Gastrocnemius medialis (tissue), 4 donors: ENCODE results near the gene EXOSC5.

Experiments
- POLR2A ChIP-seq, 2 donors: fragments of 450-650 bp; IDR thresholded peaks; one replicate each; pipeline ENCODE4 v1.6.1; 2017; ENCODE audit warnings: antibody characterized with exemption in 2 of 2, mild to moderate bottlenecking in 2 of 2, moderate library complexity in 2 of 2
- TF ChIP-seq, protein P1 (sequence below), 5 experiments: fragments of 450-650 bp in 3 of 5; fragments of 200-600 bp in 2 of 5; sonication (generic) in 2 of 5; IDR thresholded peaks in 4 of 5; conservative IDR thresholded peaks in 1 of 5; 1 replicate in 4 of 5; 2 replicates in 1 of 5; pipeline ENCODE4 v1.5.1; 2016 to 2019; ENCODE audit warnings: antibody characterized with exemption in 5 of 5, mild to moderate bottlenecking in 3 of 5, moderate library complexity in 3 of 5

DNA sequence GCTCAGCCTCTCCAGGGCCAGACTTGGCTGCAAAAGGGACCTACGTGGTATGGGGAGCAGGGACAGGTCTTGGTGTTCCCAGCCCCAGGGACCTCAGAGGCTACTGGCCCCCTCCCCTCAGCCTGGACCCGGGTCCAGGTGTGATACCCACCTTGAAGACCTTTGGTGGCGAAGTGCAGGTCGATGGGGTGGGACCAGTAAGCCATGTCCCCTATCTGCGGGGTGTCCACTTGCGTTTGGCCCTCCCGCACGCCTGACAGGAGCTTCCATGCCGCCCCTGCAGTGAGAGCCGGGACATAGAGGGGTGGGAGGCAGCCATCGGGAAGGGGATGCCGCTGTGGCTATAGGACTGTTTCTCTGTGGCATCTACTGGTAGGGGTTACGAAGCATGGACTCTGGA, 39.4 kb downstream of the EXOSC5 start:
- TF ChIP-seq, protein P1, sequence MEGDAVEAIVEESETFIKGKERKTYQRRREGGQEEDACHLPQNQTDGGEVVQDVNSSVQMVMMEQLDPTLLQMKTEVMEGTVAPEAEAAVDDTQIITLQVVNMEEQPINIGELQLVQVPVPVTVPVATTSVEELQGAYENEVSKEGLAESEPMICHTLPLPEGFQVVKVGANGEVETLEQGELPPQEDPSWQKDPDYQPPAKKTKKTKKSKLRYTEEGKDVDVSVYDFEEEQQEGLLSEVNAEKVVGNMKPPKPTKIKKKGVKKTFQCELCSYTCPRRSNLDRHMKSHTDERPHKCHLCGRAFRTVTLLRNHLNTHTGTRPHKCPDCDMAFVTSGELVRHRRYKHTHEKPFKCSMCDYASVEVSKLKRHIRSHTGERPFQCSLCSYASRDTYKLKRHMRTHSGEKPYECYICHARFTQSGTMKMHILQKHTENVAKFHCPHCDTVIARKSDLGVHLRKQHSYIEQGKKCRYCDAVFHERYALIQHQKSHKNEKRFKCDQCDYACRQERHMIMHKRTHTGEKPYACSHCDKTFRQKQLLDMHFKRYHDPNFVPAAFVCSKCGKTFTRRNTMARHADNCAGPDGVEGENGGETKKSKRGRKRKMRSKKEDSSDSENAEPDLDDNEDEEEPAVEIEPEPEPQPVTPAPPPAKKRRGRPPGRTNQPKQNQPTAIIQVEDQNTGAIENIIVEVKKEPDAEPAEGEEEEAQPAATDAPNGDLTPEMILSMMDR (IDR thresholded peaks at IDR 0.05 in 4 of 5, conservative IDR thresholded peaks at IDR 0.05 in 1 of 5): no peak
- TF ChIP-seq POLR2A (IDR thresholded peaks at IDR 0.05): no peak
